SKM-1 (cell line): ENCODE results near the gene ZNF780B.
"Not testable (repeated sequence)": the region's sequence is repeated elsewhere in the genome, so short reads cannot be mapped to it uniquely, and the experiment has no call there.

ENCODE experiments used
- DNase-seq: peaks from one replicate; lab custom pipeline; 2025; ENCODE audit not compliant: unreplicated experiment; lab: John Stamatoyannopoulos, UW

ZNF780B gene

GRCh38 chr19:40041718-40042117 lies 14.3 kb downstream of the ZNF780B start:
- DNase-seq, result not testable (repeated sequence)

GRCh38 chr19:40038047-40038446 lies 18.0 kb downstream of the ZNF780B start:
- not testable (repeated sequence) for DNase-seq

GRCh38 chr19:40035996-40036395 lies 20.0 kb downstream of the ZNF780B start:
- DNase-seq, result no peak

- DNase-seq, result no peak
Measured at GRCh38 chr19:40033989-40034560, 22.0 kb downstream of the ZNF780B start.

- no peak for DNase-seq
Measured at GRCh38 chr19:40026597-40026970, 29.4 kb downstream of the ZNF780B start.

- no peak for DNase-seq
Measured at GRCh38 chr19:40025938-40026596, 30.0 kb downstream of the ZNF780B start.

- DNase-seq, result no peak
Measured at GRCh38 chr19:40023969-40024368, 32.1 kb downstream of the ZNF780B start.

GRCh38 chr19:40013991-40014390 lies 42.0 kb downstream of the ZNF780B start:
- no peak for DNase-seq

GRCh38 chr19:40009674-40010073 lies 46.4 kb downstream of the ZNF780B start:
- DNase-seq, result no peak

- DNase-seq, result no peak
Measured at GRCh38 chr19:40006273-40006691, 49.7 kb downstream of the ZNF780B start.

GRCh38 chr19:40005691-40006272 lies 50.2 kb downstream of the ZNF780B start:
- no peak for DNase-seq

- no peak for DNase-seq
Measured at GRCh38 chr19:39998501-39998900, 57.5 kb downstream of the ZNF780B start.

- DNase-seq, result no peak
Measured at GRCh38 chr19:39997638-39998216, 58.3 kb downstream of the ZNF780B start.

- DNase-seq, result peak; percentile 49
Measured at GRCh38 chr19:39996811-39997637, 59.0 kb downstream of the ZNF780B start, which contains the start of gene ZNF546. Gene ZNF546 (plus strand): TSS chr19:39997060. CDS start chr19:39998327, 1,267 bp downstream.

GRCh38 chr19:39996218-39996810 lies 59.7 kb downstream of the ZNF780B start:
- DNase-seq, result no peak

- no peak for DNase-seq
Measured at GRCh38 chr19:39995794-39996193, 60.2 kb downstream of the ZNF780B start.

GRCh38 chr19:39994361-39994760 lies 61.7 kb downstream of the ZNF780B start:
- DNase-seq, result no peak

GRCh38 chr19:39993605-39994004 lies 62.4 kb downstream of the ZNF780B start:
- DNase-seq, result no peak

GRCh38 chr19:39987596-39987995 lies 68.4 kb downstream of the ZNF780B start:
- no peak for DNase-seq

GRCh38 chr19:39987167-39987566 lies 68.9 kb downstream of the ZNF780B start:
- DNase-seq, result no peak

GRCh38 chr19:39986643-39987042 lies 69.4 kb downstream of the ZNF780B start:
- no peak for DNase-seq
